GM10248 (cell line): ENCODE measurements around the gene TIMM50.
A peak's percentile ranks its signal among the peaks of the same experiment; 100 is the strongest.

Experiments
- CTCF ChIA-PET: fragments of 300-600 bp; sonication (Branson Sonifier 250); formaldehyde crosslinking; extraction: SDS; loops from one replicate; lab custom pipeline; 2021; ENCODE audit warnings: antibody characterized with exemption; lab: Yijun Ruan, JAX
- POLR2A ChIA-PET: fragments of 350-650 bp; sonication (Branson Sonifier 250); formaldehyde crosslinking; extraction: SDS; loops from one replicate; lab custom pipeline; 2020; ENCODE audit warnings: antibody characterized with exemption; lab: Yijun Ruan, JAX
- DNase-seq: peaks from one replicate; pipeline ENCODE4 v3.0.0; 2012; ENCODE audit errors: extremely low spot score
- TF ChIP-seq, protein P1 (sequence below): IDR thresholded peaks from 2 replicates; pipeline ENCODE4 v1.5.1; 2012; ENCODE audit warnings: mild to moderate bottlenecking, low read depth; ENCODE audit errors: extremely low read depth, missing control alignments, control extremely low read depth

TIMM50 gene

DNA sequence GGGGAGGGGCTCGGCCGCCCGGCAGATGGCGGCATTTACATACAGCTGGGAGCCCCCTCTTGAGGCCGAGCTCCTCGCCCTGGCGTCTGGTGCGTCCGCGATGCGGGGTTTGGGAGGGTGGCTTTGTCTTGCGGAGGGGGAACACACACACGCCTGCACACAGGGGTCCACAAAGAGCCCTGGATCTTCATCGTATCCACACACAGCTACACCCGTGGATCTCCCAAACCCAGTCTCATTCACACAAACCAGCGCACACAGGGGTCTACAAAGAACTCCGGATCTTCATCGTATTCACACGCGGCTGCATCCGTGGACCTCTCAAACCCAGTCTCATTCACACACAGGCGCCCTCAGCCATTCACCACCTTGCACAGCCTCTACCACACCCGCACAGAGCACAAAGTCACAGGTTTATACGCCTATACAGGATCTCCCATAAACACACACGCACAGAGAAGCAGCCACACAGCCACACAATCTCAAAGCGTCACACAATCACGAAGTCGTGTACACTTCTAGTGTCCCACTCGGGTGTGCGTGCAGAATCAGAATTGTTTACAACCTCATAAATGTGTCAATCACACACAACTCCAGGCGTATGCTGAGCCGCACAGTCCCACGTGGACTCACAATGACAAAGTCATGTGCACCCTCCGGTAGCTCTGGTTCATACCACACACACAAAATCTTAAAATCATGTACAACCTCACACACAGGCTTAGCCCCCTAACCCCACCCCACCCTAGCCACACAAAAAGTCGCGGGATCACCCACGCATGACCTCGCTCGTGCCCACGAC, 17.6 kb downstream of the TIMM50 start:
- TF ChIP-seq, protein P1, sequence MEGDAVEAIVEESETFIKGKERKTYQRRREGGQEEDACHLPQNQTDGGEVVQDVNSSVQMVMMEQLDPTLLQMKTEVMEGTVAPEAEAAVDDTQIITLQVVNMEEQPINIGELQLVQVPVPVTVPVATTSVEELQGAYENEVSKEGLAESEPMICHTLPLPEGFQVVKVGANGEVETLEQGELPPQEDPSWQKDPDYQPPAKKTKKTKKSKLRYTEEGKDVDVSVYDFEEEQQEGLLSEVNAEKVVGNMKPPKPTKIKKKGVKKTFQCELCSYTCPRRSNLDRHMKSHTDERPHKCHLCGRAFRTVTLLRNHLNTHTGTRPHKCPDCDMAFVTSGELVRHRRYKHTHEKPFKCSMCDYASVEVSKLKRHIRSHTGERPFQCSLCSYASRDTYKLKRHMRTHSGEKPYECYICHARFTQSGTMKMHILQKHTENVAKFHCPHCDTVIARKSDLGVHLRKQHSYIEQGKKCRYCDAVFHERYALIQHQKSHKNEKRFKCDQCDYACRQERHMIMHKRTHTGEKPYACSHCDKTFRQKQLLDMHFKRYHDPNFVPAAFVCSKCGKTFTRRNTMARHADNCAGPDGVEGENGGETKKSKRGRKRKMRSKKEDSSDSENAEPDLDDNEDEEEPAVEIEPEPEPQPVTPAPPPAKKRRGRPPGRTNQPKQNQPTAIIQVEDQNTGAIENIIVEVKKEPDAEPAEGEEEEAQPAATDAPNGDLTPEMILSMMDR, result peak; percentile 45
- peak; percentile 72 for DNase-seq
- CTCF ChIA-PET, result interaction anchor here (0.6 to 1.7 kb wide), 7 partner anchors 8 to 112 kb away, joined by 3 to 6 read pairs (median 3); partner anchors contain the start of gene EID2B
- POLR2A ChIA-PET, result interaction anchor here (0.6 kb wide), 1 partner anchor 564 kb away, joined by 3 read pairs; no protein-coding TSS in a partner anchor

DNA sequence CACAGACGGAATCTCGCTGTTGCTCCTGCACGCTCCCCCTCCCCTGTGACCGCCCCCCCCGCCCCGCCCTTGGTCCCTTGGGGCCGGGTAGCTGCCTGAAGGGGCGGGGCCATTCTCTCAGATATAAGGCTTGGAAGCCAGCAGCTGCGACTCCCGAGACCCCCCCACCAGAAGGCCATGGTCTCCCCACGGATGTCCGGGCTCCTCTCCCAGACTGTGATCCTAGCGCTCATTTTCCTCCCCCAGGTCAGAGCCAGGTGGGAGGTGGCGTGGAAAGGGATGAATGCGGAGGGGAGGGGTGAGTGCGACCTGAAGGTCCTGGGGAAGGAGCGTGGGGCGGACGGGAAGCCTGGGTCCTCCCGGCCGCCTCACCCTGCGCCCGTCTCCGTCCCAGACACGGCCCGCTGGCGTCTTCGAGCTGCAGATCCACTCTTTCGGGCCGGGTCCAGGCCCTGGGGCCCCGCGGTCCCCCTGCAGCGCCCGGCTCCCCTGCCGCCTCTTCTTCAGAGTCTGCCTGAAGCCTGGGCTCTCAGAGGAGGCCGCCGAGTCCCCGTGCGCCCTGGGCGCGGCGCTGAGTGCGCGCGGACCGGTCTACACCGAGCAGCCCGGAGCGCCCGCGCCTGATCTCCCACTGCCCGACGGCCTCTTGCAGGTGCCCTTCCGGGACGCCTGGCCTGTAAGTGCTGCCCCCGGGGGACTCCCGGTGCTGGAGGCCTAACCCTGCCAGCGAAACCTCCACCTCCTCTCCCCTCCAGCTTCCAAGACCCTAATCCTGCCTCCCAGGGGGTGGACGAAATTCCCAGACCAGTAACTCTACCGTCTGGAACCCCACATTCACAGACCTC, 18.4 kb downstream of the TIMM50 start, which contains the start of gene DLL3:
Gene DLL3, plus strand, starts transcription at position 150 of the 845 bp plus-strand sequence. Its CDS starts 28 bp downstream, at position 178.
- TF ChIP-seq, protein P1, result no peak
- DNase-seq, result no peak
- ChIA-PET CTCF (interaction anchor here (1.6 to 3.1 kb wide), 3 partner anchors 9 to 34 kb away, joined by 3 to 16 read pairs (median 4); partner anchors contain the start of gene EID2B), POLR2A (interaction anchor here (0.6 kb wide), 1 partner anchor 565 kb away, joined by 3 read pairs; no protein-coding TSS in a partner anchor)

DNA sequence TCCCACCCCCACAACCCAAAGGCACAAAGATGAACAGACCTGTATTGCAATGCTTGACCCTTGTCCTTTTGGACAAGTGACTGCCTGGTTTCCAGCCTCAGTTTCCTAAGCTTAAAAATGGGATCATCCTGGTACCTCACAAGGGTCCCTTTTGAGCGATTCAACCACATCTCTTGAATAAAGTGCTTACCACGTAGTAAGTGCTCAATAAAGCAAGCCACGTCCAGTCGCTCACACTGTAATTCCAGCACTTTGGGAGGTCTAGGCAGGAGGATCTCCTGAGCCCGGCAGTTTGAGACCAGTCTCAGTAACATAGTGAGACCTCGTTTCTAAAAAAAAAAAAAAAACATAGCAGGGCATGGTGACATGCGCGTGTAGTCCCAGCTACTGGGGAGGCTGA, 19.3 kb downstream of the TIMM50 start:
- CTCF ChIA-PET, result interaction anchor here (1.5 to 3.1 kb wide), 3 partner anchors 11 to 33 kb away, joined by 3 to 16 read pairs (median 3); partner anchors contain the start of gene EID2B
- POLR2A ChIA-PET, result interaction anchor here (0.6 kb wide), 2 partner anchors 42 to 158 kb away, joined by 3 read pairs; partner anchors contain the start of gene SAMD4B
- DNase-seq, result no peak
- TF ChIP-seq, protein P1, result no peak

GRCh38 chr19:39500543-39500942, 19.9 kb downstream of the TIMM50 start:
- TF ChIP-seq, protein P1, result no peak
- CTCF ChIA-PET, result interaction anchor here (0.6 to 3.1 kb wide), 6 partner anchors 11 to 60 kb away, joined by 3 to 16 read pairs (median 4); partner anchors contain the start of gene EID2B
- DNase-seq, result no peak
- POLR2A ChIA-PET, result interaction anchor here (0.6 kb wide), 2 partner anchors 43 to 158 kb away, joined by 3 read pairs; partner anchors contain the start of gene SAMD4B

GRCh38 chr19:39501340-39501739, 20.7 kb downstream of the TIMM50 start:
- ChIA-PET CTCF (interaction anchor here (0.6 to 3.1 kb wide), 5 partner anchors 10 to 61 kb away, joined by 3 to 16 read pairs (median 3); partner anchors contain the start of gene EID2B), POLR2A (no interaction called here)
- DNase-seq, result no peak
- TF ChIP-seq, protein P1, result no peak
